ENCODE data around the gene CHCHD6. TPM values are rescaled to one million over a fixed set of nuclear protein-coding genes. Genes with fewer than 3 reads are reported as not detected.

The CHCHD6 gene
- total RNA-seq, 3 donors from 2014 or later (not counting 1 experiment from before 2014, with no cell fraction given) = 5.3 to 9.9 (median 8.3) TPM

- Mint-ChIP-seq H3K4me1 (no peaks in the 10 kb centered on the region), H3K27me3 (ENCODE audit: low read depth in 2 of 2) (peaks cover 18 to 33% of the 10 kb centered on the region in 2 donors), H3K4me3 (no peak overlapping the region), H3K27ac (no peak overlapping the region), H3K9me3 (peaks cover 4 to 12% of the 10 kb centered on the region in 2 donors), H3K36me3 (peaks cover 17% of the 10 kb centered on the region)
- intact Hi-C loops (cut with micrococcal nuclease) = no loop called here
- no peak for TF ChIP-seq CTCF (IDR thresholded peaks at IDR 0.05)
- H3K27ac ChIP-seq (ENCODE audit: low read length) = no peak overlapping the region
- DNase-seq (no peak), ATAC-seq (no peak)
- no peaks in the 10 kb centered on the region for H3K27me3 ChIP-seq (ENCODE audit: control insufficient read depth, insufficient read depth, low read length)
- no peaks in the 10 kb centered on the region for H3K9me3 ChIP-seq (ENCODE audit: control insufficient read depth, insufficient read depth, low read length)
- H3K4me1 ChIP-seq (ENCODE audit: control insufficient read depth, insufficient read depth, low read length) = no peaks in the 10 kb centered on the region
- no peaks in the 10 kb centered on the region for H3K36me3 ChIP-seq (ENCODE audit: control insufficient read depth, insufficient read depth, low read length)
- 83% methylated on average over 2 of the region's 5 CpGs for WGBS (ENCODE audit: insufficient coverage)
- no peak overlapping the region for H3K4me3 ChIP-seq (ENCODE audit: low read length)
These were observed 266.9 kb downstream of the CHCHD6 start for GRCh38 chr3:126970921-126971320.

- no peak overlapping the region for H3K27ac Mint-ChIP-seq
- 32% methylated on average over 13 of the region's 13 CpGs for WGBS (ENCODE audit: insufficient coverage)
- ATAC-seq = peak in 1 of 3 donors; percentile 43
These were observed 267.9 kb downstream of the CHCHD6 start for GRCh38 chr3:126971891-126972351.

GRCh38 chr3:126972866-126973265 is 268.8 kb downstream of the CHCHD6 start:
- H3K27ac Mint-ChIP-seq = no peak overlapping the region
- no peak overlapping the region for H3K27ac ChIP-seq (ENCODE audit: low read length)
- no peak for DNase-seq
- H3K36me3 Mint-ChIP-seq = peaks cover 17% of the 10 kb centered on the region
- no peak overlapping the region for H3K4me3 ChIP-seq (ENCODE audit: low read length)
- intact Hi-C loops (cut with micrococcal nuclease) = no loop called here
- no peaks in the 10 kb centered on the region for H3K36me3 ChIP-seq (ENCODE audit: control insufficient read depth, insufficient read depth, low read length)
- no peaks in the 10 kb centered on the region for H3K9me3 ChIP-seq (ENCODE audit: control insufficient read depth, insufficient read depth, low read length)
- H3K9me3 Mint-ChIP-seq = peaks cover 4 to 12% of the 10 kb centered on the region in 2 donors
- no peak for ATAC-seq
- no peaks in the 10 kb centered on the region for H3K4me1 ChIP-seq (ENCODE audit: control insufficient read depth, insufficient read depth, low read length)
- WGBS (ENCODE audit: insufficient coverage) = 90% methylated on average over 5 of the region's 5 CpGs
- no peaks in the 10 kb centered on the region for H3K27me3 ChIP-seq (ENCODE audit: control insufficient read depth, insufficient read depth, low read length)
- H3K27me3 Mint-ChIP-seq (ENCODE audit: low read depth in 2 of 2) = peaks cover 20 to 34% of the 10 kb centered on the region in 2 donors
- no peak for TF ChIP-seq CTCF (IDR thresholded peaks at IDR 0.05)
- H3K4me3 Mint-ChIP-seq = no peak overlapping the region
- no peaks in the 10 kb centered on the region for H3K4me1 Mint-ChIP-seq

More at GRCh38 chr3:126971891-126972351, 267.9 kb downstream of the CHCHD6 start:
- TF ChIP-seq CTCF (IDR thresholded peaks at IDR 0.05) = no peak
- Histone ChIP-seq H3K27ac (ENCODE audit: low read length) (no peak overlapping the region), H3K27me3 (ENCODE audit: control insufficient read depth, insufficient read depth, low read length) (no peaks in the 10 kb centered on the region), H3K4me3 (ENCODE audit: low read length) (no peak overlapping the region), H3K9me3 (ENCODE audit: control insufficient read depth, insufficient read depth, low read length) (no peaks in the 10 kb centered on the region), H3K4me1 (ENCODE audit: control insufficient read depth, insufficient read depth, low read length) (no peaks in the 10 kb centered on the region), H3K36me3 (ENCODE audit: control insufficient read depth, insufficient read depth, low read length) (no peaks in the 10 kb centered on the region)
- H3K9me3 Mint-ChIP-seq = peaks cover 4 to 12% of the 10 kb centered on the region in 2 donors
- no peaks in the 10 kb centered on the region for H3K4me1 Mint-ChIP-seq
- H3K27me3 Mint-ChIP-seq (ENCODE audit: low read depth in 2 of 2) = peaks cover 18 to 33% of the 10 kb centered on the region in 2 donors
- intact Hi-C loops (cut with micrococcal nuclease) = no loop called here
- DNase-seq = no peak
- no peak overlapping the region for H3K4me3 Mint-ChIP-seq
- peaks cover 17% of the 10 kb centered on the region for H3K36me3 Mint-ChIP-seq

- peaks cover 26 to 43% of the 10 kb centered on the region in 2 donors for H3K27me3 Mint-ChIP-seq (ENCODE audit: low read depth in 2 of 2)
- intact Hi-C loops (cut with micrococcal nuclease) = no loop called here
- no peak overlapping the region for H3K27ac Mint-ChIP-seq
- Histone ChIP-seq H3K27me3 (ENCODE audit: control insufficient read depth, insufficient read depth, low read length) (no peaks in the 10 kb centered on the region), H3K36me3 (ENCODE audit: control insufficient read depth, insufficient read depth, low read length) (no peaks in the 10 kb centered on the region), H3K27ac (ENCODE audit: low read length) (no peak overlapping the region), H3K4me3 (ENCODE audit: low read length) (no peak overlapping the region), H3K9me3 (ENCODE audit: control insufficient read depth, insufficient read depth, low read length) (no peaks in the 10 kb centered on the region), H3K4me1 (ENCODE audit: control insufficient read depth, insufficient read depth, low read length) (no peaks in the 10 kb centered on the region)
- TF ChIP-seq CTCF (IDR thresholded peaks at IDR 0.05) = no peak
- H3K36me3 Mint-ChIP-seq = peaks cover 17% of the 10 kb centered on the region
- WGBS (ENCODE audit: insufficient coverage) = no CpG with 5 or more reads among the region's 1 CpG
- DNase-seq = no peak
- no peak for ATAC-seq
- H3K4me3 Mint-ChIP-seq = no peak overlapping the region
- H3K4me1 Mint-ChIP-seq = no peaks in the 10 kb centered on the region
- H3K9me3 Mint-ChIP-seq = peaks cover 4 to 12% of the 10 kb centered on the region in 2 donors
These were observed 269.8 kb downstream of the CHCHD6 start for GRCh38 chr3:126973814-126974213.
